LoVo (cell line): ENCODE results near the gene DYSF.

Source experiments
- DNase-seq: peaks from one replicate; pipeline ENCODE4 v3.0.0-alpha.2; 2016; ENCODE audit warnings: low spot score

The DYSF gene

DNA sequence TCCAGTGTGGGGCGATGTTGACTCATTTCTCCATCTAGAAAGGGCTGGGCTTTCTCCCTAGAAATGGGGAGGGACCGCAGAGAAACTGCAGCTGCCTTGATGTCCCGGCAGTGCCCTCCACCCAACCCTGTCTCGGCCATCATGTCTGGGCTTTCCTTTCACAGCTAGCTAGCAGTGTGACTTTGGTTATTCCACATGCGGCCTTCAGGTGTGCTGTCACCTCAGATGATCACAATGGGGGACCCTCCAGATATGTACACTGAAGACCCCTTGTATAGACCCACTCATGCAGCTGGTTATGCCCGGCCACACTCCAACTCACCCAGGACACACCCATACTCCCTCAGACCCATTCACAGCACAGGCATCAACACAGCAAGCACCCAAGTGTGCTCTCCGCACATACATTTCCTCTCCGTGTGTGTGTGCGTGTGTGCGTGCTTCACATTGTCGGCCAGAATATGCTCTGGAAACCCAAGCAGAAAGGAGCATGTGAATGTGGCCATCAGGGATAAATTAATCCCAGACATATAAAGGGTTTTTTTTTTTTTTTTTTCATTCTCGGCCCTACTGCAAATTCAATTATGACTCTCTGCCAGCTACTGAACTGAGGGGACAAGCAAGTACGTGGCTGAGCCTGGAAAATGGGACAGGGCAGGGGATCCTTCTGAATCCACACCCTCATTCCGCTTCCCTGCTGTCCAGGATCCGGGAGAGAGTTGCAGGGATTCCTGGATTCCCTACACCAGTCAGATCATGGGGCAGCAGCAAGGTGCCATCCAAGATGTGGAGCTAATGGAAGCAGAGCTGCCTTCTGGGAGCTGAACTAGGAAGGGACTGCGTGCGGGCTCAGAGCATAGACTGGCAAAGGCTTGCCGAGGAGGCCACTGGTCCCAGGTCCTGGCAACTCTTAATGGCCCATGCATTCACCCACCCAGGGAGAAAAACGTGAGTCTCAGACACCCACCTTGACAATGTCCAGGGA is 240.2 kb downstream of the DYSF start:
- DNase-seq, result no peak

GRCh38 chr2:71694501-71695234 is 241.3 kb downstream of the DYSF start:
- no peak for DNase-seq

GRCh38 chr2:71695235-71696120 is 242.1 kb downstream of the DYSF start:
- no peak for DNase-seq

DNA sequence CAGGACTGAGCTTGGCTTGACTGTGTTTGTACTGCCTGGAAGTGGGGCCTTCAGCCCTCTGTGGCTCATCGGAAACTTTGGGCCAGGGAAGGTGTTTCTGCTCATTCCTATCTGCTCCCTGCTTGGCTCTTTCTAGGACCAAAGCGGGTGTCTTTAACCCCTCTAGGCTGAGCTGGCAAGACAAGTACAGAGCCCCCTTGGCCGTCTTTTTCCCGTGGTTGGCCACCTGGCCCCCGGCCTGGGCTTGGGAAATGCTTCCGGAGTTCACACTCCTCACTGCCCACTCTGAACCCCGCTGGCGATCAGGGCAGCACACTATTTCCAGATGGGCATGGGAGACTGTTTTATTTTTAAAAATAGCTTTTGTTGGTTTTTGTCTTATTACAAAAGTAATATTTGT is 243.0 kb downstream of the DYSF start:
- no peak for DNase-seq

DNA sequence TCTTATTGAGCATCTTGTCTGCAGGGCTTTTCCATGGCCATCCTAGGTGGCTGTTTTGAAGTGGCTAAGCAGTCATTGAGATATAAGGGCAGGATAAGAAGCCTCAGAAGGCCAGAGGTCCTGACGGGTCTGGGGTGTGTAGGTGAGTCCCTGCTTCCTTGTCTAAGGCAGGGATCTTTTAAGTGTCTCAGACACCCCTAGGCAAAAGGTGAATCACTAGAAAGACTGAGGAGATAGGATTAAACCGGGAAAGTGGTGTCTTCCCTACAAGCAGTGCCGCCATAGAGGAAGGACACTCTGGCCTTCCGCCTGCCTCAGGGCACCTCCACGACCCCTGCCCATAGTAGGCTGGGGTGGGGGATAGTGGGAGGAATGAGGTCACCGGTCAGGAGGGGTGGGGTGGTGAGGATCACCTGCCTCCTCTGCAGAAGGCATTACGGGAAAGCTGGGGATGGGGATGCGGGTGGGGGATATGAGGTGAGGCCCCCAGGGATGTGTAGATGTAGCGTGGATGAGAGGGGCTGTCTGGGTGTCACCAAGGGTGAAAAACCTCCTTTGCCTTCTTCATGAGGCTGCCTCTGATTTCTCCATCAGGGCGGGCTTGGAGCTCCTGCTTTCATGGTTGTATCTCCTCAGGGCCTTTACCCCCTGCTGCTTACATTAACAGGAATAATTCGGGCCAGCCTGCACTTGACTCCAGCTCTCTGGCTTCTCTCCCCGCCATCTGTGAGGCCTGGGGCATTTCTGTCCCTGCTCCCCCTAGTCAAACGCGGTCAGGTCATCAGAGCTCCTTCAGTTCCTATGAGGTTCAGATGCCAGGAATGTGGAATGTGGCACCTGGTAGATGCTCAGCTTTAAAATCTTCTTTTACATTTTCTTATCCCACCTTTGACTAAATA is 244.0 kb downstream of the DYSF start:
- no peak for DNase-seq

DNA sequence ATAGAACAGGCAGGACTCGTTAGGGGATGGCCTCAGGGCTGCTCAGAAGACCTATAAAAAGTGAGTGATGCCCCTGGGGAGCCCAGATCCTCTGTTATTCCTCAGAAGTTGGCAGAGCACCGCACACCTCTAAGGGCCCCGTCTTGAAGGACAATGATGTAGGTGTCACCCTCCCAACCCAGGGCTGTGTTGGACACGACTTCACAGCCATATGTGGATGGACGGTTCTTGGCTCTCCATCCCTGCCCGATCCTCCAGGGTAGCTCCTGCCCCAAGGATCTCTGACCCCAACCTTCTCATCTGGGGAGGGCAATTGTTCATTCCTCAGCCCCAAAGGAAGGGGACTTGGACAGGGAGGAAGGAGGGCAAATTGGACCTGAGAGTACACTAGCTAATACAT is 246.1 kb downstream of the DYSF start:
- no peak for DNase-seq

- DNase-seq, result no peak
Measured at GRCh38 chr2:71700041-71700657, 246.8 kb downstream of the DYSF start.

DNA sequence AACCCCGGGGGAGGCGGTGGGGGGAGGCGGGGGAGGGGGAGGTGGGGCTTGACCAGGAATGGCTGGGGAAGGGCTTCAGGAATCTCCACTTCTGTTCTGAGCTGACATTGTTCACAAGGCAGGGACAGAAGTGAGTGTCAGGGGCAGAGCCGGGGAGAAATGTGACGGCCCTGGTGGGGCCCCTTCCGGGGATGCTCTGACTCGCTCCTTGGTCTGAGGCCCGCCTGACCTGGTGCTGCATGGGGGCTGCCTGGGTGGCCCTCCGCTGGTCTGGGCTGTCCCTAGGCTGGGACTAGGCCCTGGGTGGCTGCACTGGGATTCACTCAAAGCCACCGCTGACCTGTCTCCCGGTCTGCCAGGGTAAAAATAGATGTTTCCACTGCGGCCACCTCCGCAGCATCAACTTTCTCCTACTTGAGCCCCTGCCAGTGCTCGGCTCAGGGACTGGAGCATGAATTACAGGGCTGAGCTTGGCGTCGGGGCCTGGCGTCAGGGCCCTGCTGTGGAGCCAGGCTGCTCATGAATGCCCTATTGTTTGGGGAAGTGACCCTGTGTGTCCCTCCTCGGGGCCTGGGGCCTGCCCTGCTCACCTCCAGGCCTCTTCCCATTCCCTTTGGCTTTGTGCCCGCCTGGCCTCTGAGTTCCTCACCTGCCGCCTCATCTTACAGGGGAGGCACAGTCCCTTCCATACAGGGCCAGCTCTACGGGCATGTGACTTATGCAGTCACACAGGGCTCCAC is 247.5 kb downstream of the DYSF start:
- no peak for DNase-seq

DNA sequence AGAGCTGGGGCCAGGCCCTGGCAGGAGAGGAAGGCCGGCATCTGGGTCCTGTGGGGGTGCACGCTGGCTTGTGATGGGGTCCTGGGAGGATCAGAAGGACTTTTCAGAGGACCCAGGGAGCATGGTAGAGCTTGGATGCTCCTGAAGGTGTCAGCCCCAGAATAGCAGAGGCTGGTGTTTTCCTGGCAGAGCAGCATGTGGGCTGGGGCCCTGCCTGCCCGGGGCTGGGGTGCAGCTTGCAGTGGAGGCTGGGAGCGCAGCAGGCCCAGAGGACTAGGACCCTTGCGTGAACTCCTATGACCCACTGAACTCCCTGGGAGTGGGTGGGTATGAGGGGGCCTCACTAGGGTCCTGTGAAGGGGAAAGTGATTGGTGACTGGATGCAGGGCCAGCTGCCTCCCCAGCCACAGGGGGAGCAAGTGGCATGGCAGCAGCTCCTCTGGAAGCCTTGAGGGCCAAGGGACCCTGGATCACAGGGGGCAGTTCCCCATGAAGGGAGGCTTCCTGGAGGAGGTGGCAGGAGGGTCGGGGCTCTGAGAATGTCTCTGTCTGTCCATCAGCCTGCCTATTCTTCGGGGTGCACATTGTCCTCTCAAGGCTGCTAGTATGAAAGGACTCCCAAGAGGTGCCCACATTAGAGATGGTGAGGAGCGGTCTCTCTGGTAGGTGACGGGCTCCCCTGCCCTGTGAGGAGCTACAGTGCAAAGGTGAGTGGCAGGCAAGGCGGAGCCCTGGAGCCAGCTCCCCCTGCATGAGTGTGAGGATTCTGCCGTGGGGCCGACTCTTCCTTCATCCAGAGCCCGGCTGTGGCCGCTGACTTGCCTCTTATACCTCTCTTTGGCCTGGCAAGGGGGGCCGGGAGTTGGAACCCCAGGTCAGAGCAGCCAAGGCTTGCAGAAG is 249.0 kb downstream of the DYSF start:
- DNase-seq, result no peak

- no peak for DNase-seq
Measured at GRCh38 chr2:71702971-71703898, 249.9 kb downstream of the DYSF start.

GRCh38 chr2:71704131-71704561 is 250.8 kb downstream of the DYSF start:
- DNase-seq, result no peak

GRCh38 chr2:71704688-71705087 is 251.3 kb downstream of the DYSF start:
- no peak for DNase-seq

DNA sequence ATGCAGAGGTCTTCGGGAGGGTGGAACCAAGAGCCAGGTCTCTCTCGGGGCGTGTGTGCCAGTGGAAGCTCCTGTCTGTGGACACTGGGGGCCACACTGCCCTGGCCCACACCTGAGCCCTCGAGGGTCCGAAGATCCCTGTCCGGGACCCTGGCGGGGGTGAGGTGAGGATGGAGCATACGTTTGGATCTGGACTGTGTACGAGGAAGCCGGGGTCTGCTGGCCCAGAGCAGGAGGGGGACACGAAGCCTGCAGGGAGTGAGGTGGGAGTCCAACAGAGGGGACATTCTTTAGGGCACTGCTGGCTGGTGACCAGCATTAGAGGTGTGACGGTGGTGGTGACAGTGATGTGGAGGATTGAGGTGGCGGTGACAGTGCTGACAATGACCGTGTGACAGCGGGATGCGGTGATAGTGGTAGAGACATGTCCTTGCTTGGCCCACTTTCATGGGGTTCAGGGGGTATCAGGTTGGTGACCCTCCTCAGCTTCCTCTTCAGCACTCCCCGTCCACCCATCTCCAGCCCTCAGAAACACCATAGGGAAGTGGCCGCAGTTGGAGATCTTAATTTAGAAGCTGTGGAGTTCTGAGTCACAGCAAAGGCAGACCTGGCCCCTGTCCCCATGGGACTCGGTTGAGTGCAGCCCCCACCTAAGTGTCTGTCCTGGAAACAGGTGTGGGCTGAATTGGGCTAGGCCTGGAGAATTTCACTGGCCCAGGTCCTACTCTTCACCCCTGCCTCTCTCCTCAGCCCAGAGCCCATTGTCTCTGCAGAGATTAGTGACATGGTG is 252.0 kb downstream of the DYSF start:
- no peak for DNase-seq

DNA sequence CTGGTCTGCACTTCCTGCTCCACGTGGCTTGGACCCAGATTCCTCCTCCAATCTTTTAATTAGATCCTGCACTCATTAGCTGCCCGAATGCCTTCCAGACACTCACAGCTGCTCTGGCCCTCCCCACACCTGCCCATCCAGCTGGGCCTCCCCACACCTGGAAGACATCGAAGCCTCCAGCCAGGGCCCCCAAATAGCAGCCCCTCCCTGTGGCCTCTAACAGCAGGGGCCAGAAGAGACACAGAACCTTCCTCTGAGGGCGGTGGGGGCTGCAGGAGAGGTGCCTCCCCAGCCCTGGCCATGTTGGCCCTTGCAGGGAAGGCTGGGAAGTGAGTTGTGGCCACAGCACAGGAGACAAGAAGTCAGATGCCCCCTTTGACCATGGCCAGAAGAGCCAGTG is 252.8 kb downstream of the DYSF start:
- DNase-seq, result no peak

- no peak for DNase-seq
Measured at GRCh38 chr2:71706836-71707235, 253.5 kb downstream of the DYSF start.

GRCh38 chr2:71710367-71711132 is 257.2 kb downstream of the DYSF start:
- DNase-seq, result no peak
